ENCODE data around the gene F13B.

The F13B gene

GRCh38 chr1:197066719-197067456 lies at the start of gene F13B:
F13B (minus strand) TSS chr1:197067260; CDS start chr1:197067223, 37 bp downstream.
- Histone ChIP-seq H3K36me3 (replicated peaks; ENCODE audit: low read depth, low read length) (no peaks in the 10 kb centered on the region), H3K9ac (ENCODE audit: low read length) (no peak within 1 kb of the TSS), H3K4me3 (ENCODE audit: low read length) (no peak within 1 kb of the TSS), H4K20me1 (ENCODE audit: insufficient read depth, low read length) (no peaks in the 10 kb centered on the region), H3K9me3 (ENCODE audit: insufficient read depth, low read length) (no peaks in the 10 kb centered on the region), H3K27ac (ENCODE audit: low read length) (no peak within 1 kb of the TSS), H2AFZ (ENCODE audit: low read depth, low read length) (no peak within 1 kb of the TSS), H3K4me2 (ENCODE audit: low read length) (no peak within 1 kb of the TSS), H3K4me1 (ENCODE audit: low read length) (peaks cover 13% of the 10 kb centered on the region), H3K79me2 (ENCODE audit: low read length) (no peaks in the 10 kb centered on the region), H3K27me3 (ENCODE audit: low read depth, low read length) (no peaks in the 10 kb centered on the region)
- TF ChIP-seq CTCF (IDR thresholded peaks at IDR 0.05; ENCODE audit: low read depth, low read length) = peak; percentile 45
- TF ChIP-seq EZH2phosphoT487 (IDR thresholded peaks at IDR 0.05; ENCODE audit: low read depth) = no peak

GRCh38 chr1:197116156-197116555 lies 49.1 kb upstream of the F13B start:
- no peaks in the 10 kb centered on the region for H4K20me1 ChIP-seq (ENCODE audit: insufficient read depth, low read length)
- no peaks in the 10 kb centered on the region for H3K9me3 ChIP-seq (ENCODE audit: insufficient read depth, low read length)
- H3K27me3 ChIP-seq (ENCODE audit: low read depth, low read length) = no peaks in the 10 kb centered on the region
- no peak overlapping the region for H3K27ac ChIP-seq (ENCODE audit: low read length)
- TF ChIP-seq EZH2phosphoT487 (IDR thresholded peaks at IDR 0.05; ENCODE audit: low read depth) (no peak), CTCF (IDR thresholded peaks at IDR 0.05; ENCODE audit: low read depth, low read length) (no peak)
- peaks cover 8% of the 10 kb centered on the region; the same call in 1 of the 2 replicates for H3K79me2 ChIP-seq (ENCODE audit: low read length)
- H3K4me2 ChIP-seq (ENCODE audit: low read length) = no peak overlapping the region
- H3K4me1 ChIP-seq (ENCODE audit: low read length) = no peaks in the 10 kb centered on the region
- no peak overlapping the region for H3K9ac ChIP-seq (ENCODE audit: low read length)
- H2AFZ ChIP-seq (ENCODE audit: low read depth, low read length) = no peak overlapping the region
- H3K36me3 ChIP-seq (replicated peaks; ENCODE audit: low read depth, low read length) = peaks cover 56% of the 10 kb centered on the region
- no peak overlapping the region for H3K4me3 ChIP-seq (ENCODE audit: low read length)

GRCh38 chr1:197106869-197107268 lies 39.8 kb upstream of the F13B start:
- Histone ChIP-seq H3K9me3 (ENCODE audit: insufficient read depth, low read length) (no peaks in the 10 kb centered on the region), H3K79me2 (ENCODE audit: low read length) (peaks cover 18% of the 10 kb centered on the region; the same call in 1 of the 2 replicates), H3K27me3 (ENCODE audit: low read depth, low read length) (no peaks in the 10 kb centered on the region), H2AFZ (ENCODE audit: low read depth, low read length) (no peak overlapping the region), H3K27ac (ENCODE audit: low read length) (no peak overlapping the region), H3K9ac (ENCODE audit: low read length) (no peak overlapping the region), H3K36me3 (replicated peaks; ENCODE audit: low read depth, low read length) (peaks cover 65% of the 10 kb centered on the region), H3K4me3 (ENCODE audit: low read length) (no peak overlapping the region), H3K4me1 (ENCODE audit: low read length) (no peaks in the 10 kb centered on the region), H4K20me1 (ENCODE audit: insufficient read depth, low read length) (no peaks in the 10 kb centered on the region), H3K4me2 (ENCODE audit: low read length) (no peak overlapping the region)
- no peak for TF ChIP-seq CTCF (IDR thresholded peaks at IDR 0.05; ENCODE audit: low read depth, low read length)
- TF ChIP-seq EZH2phosphoT487 (IDR thresholded peaks at IDR 0.05; ENCODE audit: low read depth) = no peak

GRCh38 chr1:197103300-197103699 lies 36.2 kb upstream of the F13B start:
- Histone ChIP-seq H3K27ac (ENCODE audit: low read length) (no peak overlapping the region), H3K4me1 (ENCODE audit: low read length) (no peaks in the 10 kb centered on the region), H3K4me2 (ENCODE audit: low read length) (no peak overlapping the region), H3K79me2 (ENCODE audit: low read length) (0 out of 2 replicates have a peak, but pooled peaks cover 9% of the 10 kb centered on the region), H3K4me3 (ENCODE audit: low read length) (no peak overlapping the region), H3K27me3 (ENCODE audit: low read depth, low read length) (no peaks in the 10 kb centered on the region), H3K36me3 (replicated peaks; ENCODE audit: low read depth, low read length) (peaks cover 60% of the 10 kb centered on the region), H3K9me3 (ENCODE audit: insufficient read depth, low read length) (no peaks in the 10 kb centered on the region), H4K20me1 (ENCODE audit: insufficient read depth, low read length) (no peaks in the 10 kb centered on the region), H3K9ac (ENCODE audit: low read length) (no peak overlapping the region), H2AFZ (ENCODE audit: low read depth, low read length) (no peak overlapping the region)
- no peak for TF ChIP-seq EZH2phosphoT487 (IDR thresholded peaks at IDR 0.05; ENCODE audit: low read depth)
- no peak for TF ChIP-seq CTCF (IDR thresholded peaks at IDR 0.05; ENCODE audit: low read depth, low read length)
